EL (cell line): ENCODE measurements around the gene GABRR2.

Experiments
- DNase-seq: peaks from one replicate; pipeline ENCODE4 v3.0.0-alpha.2; 2016

Gene GABRR2

DNA sequence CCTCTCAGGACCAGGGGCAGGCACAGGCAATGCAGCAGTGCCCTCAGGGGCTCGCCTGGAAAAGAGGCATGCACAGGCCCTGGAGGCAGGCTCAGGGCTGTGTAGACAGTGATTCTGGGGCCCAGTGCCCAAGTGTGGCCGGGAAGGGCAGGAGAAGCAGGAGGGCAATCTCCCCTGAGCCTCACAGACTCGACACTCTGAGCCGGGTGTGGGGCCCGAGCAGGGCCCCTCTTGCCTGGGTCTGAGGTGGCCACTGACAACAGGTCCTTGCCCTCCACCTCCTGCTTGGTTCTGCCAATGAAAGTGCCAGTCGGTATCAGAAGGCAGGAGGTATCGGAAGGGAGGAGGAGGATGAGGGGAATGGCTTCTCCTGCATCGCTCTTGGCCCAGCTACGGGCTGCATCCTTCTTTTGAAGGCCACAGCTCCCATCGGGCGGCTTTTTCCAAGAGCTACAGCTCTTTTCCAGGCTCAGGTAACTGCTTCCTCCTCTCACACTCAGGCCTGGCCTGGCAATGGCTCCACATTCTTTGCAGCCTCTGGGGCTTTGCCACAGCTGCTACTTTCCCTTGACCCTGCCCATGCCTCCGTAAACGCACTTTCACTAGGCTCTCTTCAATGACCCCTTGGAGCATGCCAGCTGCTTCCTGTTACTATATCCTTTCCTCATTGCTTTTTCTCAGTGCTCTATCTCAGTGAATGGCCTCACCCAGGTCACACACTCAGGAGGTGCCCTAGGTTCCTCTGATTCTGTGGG lies 24.5 kb downstream of the GABRR2 start:
- no peak for DNase-seq

DNA sequence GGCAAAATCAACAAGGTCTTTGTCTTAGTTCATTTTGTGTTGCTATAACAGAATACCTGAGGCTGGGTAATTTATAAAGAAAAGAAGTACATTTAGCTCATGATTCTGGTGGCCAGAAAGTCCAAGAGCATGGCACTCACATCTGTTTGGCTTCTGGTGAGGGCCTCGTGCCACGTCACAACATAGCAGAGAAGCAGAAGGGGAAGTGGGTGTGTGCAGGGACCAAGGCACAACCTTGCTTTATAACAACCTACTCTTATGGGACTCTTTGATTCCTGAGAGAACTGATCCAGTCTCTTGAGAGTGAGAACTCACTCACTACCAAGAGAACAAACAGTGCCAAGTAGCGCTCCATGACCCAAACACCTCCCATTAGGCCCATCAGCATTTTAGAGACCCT lies 25.4 kb downstream of the GABRR2 start:
- no peak for DNase-seq

DNA sequence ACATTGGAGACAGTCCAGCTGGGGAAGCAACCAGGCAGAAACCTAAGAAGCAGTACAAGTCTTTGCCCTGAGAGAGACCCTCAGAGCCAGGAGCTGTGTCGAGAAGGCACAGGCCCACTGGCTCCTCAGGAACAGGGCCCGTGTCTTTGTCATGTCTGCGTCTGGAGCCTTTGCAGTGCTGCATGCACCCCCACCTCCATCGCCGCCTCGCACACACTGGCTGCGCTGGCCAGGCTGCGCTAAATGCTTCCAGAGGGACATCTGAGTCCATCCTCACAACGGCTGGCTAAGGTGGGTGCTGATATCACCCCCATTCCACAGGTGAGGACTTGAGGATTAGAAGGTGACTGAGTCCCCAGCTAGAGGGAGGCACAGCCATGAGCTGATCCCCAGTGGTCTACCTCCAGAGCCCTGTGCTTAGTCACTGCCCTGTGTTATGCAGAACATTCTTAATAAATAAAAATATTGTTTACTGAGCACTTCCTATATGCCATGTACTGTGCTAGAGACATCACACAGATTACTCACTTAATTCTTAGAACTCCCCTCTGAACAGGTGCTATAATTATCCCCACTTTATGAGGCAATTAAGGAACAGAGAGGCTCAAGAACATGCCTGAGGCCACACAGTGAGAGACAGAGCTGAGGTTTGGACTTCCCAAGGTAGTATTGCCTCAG lies 27.6 kb downstream of the GABRR2 start:
- DNase-seq = no peak

DNA sequence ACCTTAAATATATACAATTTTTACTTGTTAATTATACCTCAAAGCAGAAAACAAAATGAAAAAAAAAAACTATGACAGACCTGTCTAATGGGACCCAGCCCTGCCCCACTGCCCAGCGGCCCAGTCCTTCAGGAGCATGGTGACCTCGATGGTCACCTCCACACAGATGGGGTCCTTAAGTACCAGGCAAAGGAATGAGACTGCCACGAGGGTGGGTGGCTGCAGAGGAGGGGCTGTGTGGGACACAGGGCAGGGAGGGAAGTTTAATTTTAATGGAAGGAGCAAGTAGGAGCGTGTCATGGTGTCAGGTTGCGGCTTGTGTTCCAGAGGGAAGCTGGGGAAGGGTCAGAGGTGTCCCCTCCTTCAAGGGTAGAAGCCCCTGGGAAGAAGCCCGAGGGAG lies 28.6 kb downstream of the GABRR2 start:
- no peak for DNase-seq

DNA sequence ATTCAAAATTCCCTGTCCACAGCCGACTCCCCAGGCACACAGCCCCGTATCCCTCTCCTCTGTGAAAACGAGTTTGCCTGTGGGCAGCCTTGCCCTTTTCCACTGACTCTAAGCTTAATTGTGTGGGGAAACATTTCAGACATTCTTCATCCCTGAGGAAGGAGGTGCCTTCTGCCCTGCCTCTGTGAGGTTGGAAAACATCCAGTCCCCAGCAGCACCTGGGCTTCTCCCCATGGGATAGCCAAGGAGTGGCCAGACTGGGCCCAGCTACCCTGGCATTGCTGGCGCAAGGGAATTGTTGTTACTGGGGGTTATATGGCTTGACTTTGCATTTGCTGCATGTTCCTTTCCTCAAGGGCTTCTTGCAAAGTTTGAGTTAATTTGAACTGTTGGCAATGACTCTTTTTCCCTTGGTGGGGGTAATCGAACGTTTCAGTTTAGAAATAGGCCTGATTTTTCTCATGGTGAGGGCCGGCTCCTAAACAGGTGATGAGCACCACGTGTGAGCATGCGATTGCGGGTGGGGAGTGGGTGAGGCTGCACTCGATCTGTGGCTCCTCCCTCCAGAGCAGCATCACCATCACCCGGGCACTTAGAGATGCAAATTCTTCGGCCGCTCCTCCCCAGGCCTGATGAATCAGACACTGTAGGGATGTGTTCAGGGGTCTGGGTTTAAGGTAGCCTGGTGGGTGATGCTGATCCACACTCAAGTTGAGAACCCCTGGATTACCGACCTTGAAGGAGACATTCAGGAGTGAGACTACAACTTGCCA lies 29.9 kb downstream of the GABRR2 start:
- DNase-seq = no peak

DNA sequence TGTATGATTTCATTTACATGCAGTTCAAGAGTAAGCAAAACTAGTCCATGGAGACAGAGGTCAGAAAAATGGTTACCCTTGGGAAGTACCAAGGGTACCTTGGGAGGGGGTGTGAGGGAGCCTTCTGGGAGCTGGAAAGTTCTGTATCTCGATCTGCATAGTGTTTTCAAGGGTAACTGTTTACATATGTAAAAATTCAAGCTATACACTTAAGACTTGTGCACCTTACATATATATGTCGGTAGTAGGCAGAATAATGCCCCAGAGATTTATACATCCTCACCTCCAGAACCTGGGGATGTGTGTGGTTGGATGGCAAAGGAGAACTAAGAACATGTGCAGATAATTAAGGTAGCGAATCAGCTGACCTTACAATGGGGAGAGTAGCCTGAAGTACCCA lies 31.0 kb downstream of the GABRR2 start:
- DNase-seq = no peak

DNA sequence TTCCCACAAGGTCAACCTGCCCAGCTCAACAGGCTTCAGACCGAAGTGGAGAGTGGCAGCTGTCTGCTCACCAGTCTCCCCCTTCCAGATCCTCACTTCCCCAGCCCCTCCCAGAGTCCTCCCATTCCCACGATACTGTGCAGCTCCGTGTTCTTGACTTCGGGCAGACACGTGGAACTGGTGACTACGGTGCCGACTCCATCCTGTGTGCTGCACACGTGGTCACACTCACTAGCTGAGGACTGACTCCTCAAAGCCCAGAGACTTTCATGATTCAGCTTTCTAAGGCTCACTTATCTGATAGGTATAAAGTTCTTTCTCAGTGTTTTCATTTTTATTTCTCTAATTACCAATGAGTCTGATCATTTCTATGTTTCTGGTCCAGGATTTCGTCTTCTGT lies 32.4 kb downstream of the GABRR2 start:
- no peak for DNase-seq

DNA sequence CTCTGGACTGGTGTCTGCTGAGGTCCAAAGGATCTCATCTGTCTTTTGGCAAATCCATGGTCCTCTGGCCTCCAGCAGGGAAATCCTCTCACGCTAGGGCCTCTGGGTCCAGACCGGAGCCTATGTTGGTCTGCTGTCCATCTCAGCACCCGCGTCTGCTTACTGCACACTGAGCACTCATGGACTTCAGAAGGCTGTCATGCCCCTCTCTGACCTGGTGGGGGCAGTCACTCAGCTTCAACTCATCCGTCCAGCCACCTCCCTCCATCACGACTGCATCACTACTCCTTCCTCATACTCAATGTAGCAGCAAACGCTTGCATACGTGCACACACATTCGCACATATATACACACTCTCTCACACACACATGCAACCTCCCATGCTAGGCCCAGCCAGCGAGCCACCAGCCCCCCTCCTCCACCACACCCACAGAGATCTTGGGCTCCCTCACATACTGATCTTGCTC lies 33.3 kb downstream of the GABRR2 start:
- peak; percentile 50 for DNase-seq

DNA sequence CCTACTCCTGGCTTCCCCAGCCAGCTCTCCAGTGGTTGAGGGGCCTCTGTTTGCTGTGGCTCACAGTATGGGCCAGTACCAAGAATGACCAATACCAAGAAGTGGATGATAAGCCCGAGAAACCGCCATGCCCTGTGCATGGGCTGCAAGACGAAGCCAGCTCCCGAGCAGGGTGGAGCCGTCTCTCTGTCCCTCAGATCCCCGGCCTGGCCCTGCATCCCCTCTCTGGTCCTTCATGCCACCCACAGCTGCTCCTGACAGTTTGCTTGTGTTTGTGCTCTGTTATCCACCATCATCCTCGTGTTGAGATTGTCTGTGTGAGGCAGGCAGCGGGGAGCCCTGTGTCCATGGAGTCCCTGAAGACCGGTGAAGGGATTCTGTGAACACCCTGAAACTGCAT lies 36.1 kb downstream of the GABRR2 start:
- DNase-seq = no peak

DNA sequence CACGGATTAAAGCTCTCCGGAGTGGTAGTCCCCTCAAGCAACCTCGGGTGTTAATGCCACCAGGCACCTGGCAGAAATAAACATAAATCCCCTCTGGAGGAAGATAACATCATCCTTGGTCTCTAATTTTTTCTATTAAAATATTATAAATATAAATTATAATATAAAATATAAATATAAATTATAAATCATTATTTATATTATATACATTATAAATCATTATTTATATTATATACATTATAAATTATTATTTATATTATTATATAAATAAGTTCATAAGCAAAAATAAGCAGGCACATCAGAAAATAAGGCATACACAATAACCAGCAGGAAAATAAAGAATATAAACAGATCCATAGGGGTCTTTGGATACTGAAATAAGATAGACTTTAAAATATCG lies 39.2 kb downstream of the GABRR2 start:
- DNase-seq = no peak

DNA sequence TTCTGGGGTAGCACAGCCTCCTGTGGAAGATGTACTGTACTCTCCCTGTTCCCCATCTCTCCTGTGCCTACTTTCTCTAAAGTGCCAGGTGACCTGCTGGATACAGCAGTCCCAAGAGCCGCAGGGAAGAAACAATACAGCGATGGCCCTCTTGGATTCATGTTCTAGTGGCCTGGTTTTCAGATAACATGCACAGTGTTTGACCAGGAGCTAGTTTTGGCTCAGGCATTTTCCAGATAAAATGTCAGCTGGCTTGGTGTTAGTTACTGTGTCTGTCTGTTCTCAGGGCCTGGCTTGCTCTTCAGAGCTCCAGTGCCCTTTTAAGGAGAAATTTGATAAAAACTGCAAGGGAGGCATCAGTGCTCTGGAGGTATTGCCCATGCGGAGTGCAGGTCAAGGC lies 41.3 kb downstream of the GABRR2 start:
- no peak for DNase-seq

DNA sequence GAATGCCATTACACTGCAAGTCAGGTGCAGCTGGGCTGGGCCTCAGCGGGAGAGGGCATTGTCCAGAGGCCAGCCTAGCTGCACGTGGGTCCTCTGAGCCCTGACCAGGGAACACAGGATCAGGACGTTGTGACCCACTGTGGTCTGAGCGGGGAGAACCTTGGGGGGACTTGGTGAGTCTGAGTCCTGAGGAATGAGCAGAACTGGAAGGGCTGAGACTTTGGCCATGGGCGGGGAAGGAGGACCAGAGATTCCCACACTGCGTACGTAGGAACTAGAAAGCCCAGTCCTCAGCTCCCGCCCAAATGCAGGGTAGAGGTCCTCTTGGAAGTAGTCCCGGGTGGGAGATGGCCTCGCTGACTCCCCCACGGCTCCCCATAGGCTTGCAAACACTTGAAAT lies 42.5 kb downstream of the GABRR2 start:
- DNase-seq = no peak

DNA sequence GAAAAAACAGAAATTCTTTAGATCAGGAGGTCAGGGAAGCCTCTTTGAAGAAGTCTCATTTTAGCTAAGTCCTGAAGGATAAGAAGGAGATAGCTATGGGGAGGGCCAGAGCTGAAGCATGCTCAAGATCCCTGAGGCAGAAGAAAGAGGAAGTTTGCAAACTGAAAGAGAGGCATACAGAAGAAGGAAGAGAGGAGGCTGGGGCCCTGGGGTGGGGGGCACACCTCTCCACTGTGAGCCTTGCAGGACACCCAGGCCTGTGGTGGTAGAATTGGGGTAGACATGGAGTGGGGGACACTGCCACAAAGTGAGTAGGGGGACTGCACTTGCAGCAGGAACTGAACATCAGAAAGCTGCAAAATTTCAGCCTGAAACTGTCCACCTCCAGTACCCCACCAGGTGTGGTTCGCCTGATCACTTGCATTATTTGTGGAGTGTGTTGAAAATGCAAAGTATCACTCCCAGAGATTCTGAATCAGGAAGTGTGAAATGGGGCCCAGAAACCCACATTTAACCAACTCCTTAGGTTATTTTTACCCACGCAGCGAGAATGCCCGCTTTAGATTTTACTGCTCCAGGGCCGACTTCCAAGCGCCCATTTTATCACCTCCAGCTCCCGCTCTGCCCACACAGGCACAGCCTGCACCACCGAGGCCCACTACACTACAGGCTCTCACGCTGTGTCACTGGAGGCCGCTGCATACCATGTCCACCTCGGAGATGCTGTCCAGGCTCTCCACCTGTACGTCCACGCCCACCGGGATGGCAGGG lies 44.0 kb downstream of the GABRR2 start:
- no peak for DNase-seq

DNA sequence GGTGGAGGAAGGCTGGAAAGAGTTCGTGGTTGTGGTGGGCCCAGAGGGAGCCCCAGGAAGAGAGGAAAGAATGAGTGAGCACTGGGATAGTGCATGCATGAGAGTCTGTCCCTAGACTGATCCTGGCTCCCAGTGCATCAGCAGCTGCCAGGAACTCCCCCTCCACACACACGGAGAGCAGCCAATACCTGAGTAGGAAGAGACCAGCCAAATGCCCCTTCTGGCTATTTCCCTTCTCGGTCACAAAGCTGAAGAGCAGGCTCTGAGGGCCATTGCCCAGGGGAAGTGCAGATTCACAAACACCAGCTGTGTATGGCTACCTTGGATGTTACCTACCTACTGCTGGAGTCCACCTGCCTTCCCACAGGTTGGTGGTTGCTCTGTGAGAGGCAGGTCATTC lies 45.1 kb downstream of the GABRR2 start:
- no peak for DNase-seq

DNA sequence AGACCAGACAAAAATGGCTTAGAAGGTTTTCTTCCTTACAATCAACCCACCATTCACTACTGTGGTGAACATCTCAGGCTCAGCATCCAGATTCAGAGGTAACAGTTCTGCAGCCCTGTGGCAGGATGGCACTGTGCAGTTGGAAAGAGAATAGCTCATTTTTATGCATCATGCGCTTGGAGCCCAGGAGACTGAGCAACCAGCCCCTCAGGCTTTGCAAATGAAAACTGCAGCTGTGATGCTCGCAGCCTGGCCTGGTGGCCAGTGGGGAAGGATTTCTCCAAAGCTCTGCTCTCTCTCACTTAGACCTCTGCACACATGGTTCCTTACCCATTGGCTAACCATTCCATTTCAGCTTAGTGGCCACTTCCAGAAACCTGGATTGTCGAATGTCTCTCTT lies 45.8 kb downstream of the GABRR2 start:
- DNase-seq = no peak

DNA sequence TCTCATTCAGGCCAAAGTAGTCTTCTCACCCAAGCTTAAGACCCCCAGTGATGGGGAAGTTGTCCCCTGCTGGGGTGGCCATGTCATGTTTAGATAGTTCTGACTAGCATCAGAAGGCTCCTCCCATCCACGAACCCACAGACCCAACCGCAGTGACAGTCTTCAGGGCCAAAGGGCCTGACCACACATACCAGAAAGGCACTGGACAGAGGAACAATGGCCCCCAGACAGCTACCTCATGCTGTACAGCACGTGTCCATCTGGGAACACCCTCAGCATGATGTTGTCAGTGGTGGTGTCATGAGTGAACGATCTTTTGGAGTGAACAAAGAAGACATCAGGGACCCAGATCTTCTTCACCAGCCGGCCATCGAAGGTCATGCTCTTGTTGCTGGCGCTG lies 46.3 kb downstream of the GABRR2 start:
- peak; percentile 18 for DNase-seq

DNA sequence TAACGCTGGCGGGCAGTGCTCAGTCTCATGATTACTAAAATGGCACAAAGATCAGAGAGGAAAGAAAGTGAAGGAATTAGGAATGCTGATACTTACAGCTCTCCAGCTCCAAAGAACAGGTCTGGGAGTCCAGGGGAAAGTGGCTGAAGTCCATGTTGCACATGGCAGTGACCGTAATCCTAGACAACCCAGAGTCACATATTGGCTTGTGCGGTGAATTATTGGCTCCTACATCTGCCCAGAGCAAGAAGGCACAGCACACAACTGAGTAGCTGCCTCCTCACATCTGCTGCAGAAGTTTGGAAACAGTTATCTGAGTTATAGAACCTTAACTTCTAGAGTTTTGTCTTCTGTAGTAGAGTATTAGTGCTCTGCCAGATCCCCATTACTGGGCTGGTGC lies 47.2 kb downstream of the GABRR2 start:
- DNase-seq = no peak

DNA sequence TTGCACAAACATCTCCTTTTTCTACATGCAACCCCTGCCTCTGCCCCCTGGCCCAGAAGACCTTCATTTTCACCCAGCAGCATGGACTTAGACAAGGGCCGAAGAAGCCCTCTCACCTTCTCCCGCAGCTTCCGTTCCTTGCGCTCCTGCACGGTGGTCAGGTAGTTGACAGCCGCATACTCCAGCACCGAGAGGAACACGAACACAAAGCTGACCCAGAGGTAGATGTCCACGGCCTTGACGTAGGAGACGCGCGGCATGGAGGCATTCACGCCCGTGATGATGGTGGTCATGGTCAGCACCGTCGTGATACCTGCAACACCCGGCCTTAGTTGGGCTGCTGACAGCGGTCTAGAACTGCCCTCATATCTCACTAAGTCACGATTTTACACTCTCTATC lies 50.8 kb downstream of the GABRR2 start:
- no peak for DNase-seq

DNA sequence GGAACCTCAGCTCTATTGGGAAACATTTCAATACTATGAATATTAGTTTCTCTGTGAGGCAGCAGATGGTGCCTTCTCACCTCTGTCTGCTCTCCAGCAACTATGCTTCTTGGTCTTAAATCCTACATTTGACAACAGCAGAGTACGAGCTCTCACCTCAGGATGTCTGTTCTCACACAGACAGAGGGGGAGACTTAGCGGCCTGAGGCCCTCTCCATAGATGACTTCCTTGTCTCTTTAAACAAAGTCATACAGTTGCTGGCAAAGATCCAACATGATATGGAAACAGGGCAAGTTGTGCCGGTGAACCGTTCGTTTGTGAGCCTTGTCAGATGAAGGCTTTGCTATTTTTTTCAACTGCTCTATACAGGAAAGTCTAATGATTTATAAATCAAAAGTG lies 54.3 kb downstream of the GABRR2 start:
- no peak for DNase-seq

DNA sequence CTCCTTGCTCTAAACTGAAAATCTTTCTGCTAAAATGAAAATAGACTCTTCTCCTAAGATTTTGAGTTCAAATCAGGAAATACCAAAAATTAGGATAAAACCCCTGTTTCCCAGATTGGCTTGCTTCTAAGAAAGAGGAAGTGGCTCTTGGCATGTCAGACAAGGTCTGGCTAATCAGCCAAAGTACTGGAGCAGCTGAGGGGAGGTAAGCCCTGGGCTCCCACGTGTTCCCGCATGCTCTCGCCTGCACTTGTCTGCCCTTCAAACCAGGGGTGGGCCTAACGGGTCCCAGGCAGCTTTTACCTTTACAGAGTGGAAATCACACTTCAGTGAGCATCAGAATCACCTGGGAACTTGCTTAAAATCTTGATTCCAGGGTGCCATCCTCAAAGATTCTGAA lies 54.8 kb downstream of the GABRR2 start:
- no peak for DNase-seq

DNA sequence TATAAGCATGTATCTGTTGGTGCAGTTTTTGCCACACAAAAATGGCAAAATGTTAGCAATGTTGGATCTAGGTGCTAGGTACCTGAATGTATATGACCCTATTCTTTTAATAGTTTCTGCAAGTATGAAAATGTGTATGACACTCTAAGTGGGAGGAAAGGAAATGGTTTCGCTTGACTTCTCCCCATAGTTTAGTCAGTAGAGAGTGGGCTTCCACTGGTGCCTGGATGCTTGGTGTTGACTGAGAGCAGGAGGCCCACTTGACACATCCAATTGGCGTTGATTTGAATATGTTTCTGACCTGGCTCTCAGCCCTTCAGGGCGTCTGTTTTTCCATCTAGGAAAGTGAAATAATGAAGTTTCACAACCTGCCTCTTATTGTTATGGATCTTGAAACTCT lies 56.2 kb downstream of the GABRR2 start:
- DNase-seq = no peak

DNA sequence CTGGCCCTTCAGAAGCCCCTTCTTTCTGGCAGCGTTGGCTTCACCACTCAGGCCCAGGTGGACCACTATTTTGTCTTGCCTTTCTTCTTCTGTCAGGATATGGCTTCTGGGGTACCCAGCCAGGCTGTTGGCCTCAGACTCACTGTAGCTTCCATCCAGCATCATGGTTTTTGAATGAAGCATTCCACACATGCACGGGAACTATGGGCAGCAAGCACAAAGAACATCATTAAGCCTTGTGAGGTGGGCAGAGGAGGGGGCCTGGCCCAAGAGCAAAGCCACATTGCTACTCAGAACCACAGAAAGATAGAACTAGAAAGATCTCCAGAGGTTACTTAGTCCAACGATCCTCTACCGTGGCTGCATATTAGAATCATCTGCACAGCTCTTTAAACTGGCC lies 57.3 kb downstream of the GABRR2 start:
- no peak for DNase-seq

DNA sequence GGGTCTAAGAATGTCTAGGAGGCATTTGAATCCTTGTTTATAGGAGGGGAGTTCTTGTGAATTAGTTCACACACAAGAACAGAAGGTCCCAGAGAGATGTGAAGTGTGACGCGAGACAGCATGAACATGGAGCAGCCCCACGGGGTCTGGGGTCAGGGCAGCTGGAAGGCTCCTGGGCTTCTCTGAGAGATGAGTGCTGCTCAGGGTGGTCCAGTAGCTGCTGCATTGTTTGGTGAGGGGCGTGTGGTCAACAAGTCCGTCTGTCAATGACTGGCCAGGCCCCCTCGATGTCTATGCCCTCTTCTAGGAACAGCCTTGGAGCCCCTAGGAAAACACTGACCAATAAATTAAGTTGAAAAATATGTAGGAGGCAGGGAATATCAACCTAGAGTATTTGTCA lies 57.8 kb downstream of the GABRR2 start:
- no peak for DNase-seq
